T47D (cell line): ENCODE measurements around the gene EEF1AKMT3.
"Not testable (repeated sequence)": the region's sequence is repeated elsewhere in the genome, so short reads cannot be mapped to it uniquely, and the experiment has no call there.

Experiments used
- DNase-seq, 2 experiments: peaks; one replicate each; pipeline versions ENCODE4 v3.0.0 to v3.0.0-alpha.2; 2011 to 2012; ENCODE audit warnings: low read depth in 1 of 2, low spot score in 1 of 2
- JUND ChIP-seq: IDR thresholded peaks from 2 replicates; pipeline ENCODE4 v1.6.1; 2012; ENCODE audit warnings: low read depth
- in situ Hi-C: cut with HindIII; loops from 2 replicates; pipeline ENCODE4 v1.10.0; 2016; ENCODE audit warnings: low sequenced_read_pairs, low pct_unique_long_range_greater_than_20kb

EEF1AKMT3 gene

GRCh38 chr12:57765698-57766463 lies 6.5 kb upstream of the EEF1AKMT3 start:
- no peak for DNase-seq
- TF ChIP-seq JUND: no peak
- in situ Hi-C loops: no loop called here

DNA sequence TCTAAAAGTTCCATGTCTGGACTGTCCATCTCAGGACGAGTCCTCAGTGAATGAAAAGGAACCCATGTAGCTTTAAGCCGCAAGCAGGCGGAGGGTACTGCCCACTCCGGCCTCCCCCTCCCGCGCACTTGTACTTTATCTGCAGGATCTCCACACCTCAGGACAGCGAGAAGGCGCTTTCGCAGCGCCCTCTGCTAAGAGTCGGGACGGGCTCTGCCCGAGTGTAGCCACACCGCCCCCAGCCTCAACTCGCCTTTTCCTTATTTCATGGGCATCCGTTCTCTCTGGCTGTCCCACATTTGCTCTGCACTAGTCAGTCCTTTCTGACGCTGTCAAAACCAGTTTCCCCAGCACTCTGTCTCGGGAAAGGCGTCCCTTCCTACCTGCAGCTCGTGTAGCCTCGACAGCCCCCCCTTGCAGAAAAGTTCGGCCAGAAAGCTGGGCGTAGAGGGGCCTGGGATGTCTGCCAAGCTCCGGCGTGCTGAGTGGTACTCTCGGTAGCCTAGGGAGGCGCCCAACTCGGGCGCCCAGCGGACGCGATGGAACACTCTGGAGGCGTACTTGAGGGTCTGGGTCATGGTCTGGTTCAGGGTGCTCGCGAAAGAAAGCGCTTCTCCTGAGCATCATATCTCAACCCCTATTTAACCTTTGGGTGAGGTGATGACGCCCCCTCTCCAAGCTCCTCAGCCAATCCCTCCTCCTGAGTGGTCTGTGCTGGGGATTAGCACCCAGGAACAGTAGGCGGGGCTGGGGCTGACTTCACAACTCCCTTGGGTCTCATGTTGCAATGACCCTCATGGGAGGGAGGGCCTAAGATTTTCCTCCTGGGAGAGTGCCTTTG lies 5.7 kb upstream of the EEF1AKMT3 start, which contains the start of gene CYP27B1:
Gene CYP27B1 (minus strand): TSS at position 615 of the 841 bp plus-strand sequence. CDS start 37 bp downstream, at position 578.
- DNase-seq: peak in 1 of 2 experiments; percentile 72
- TF ChIP-seq JUND: no peak
- in situ Hi-C loops: no loop called here

DNA sequence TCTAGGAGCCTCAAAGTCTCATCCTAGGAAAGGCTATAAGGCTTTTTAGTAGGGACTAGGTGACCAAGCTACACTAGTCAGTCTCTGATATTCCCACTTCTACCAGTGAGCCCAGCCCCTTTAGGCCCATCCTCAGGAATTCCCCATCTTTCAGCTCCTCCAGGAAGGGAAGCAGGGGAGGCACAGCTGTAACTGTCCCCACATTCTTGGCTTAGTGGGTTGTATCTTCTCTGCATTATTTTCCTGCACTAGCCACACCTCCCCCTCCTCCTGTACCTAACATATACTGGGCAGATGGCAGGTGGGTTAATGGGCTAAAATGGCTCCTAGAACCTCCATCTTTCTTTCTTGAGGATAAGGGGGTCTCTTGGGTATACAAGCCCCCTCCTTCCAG lies 5.1 kb upstream of the EEF1AKMT3 start:
- DNase-seq: no peak
- TF ChIP-seq JUND: no peak
- in situ Hi-C loops: no loop called here

- no peak for TF ChIP-seq JUND
- no peak for DNase-seq
- in situ Hi-C loops: no loop called here
Measured at GRCh38 chr12:57767876-57768275, 4.5 kb upstream of the EEF1AKMT3 start.

DNA sequence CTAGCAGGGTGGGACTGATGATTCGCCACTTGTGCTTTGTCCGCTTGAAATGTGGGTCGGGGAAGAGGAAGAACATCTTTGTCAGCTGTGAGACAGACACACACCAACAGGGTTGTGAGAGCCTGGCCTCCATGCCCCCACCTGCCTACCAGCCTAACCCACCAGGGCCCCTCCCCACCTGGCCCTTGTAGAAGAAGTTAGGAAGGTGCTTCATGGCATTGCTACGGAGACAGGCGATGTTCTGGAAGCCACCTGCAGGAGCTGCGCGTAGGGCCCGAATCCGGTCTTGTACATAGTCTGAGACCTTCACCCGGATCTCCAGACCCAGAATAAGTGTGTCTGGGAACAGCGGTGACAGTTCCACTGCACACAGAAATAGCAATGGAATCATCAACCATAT lies 2.8 kb upstream of the EEF1AKMT3 start:
- in situ Hi-C loops: no loop called here
- TF ChIP-seq JUND: no peak
- no peak for DNase-seq

- in situ Hi-C loops: no loop called here
- no peak for TF ChIP-seq JUND
- no peak for DNase-seq
Measured at GRCh38 chr12:57770734-57771133, 1.7 kb upstream of the EEF1AKMT3 start.

- peak; percentile 90 to 96 for DNase-seq
- TF ChIP-seq JUND: no peak
- in situ Hi-C loops: no loop called here
Measured at GRCh38 chr12:57771236-57771872, 1.1 kb upstream of the EEF1AKMT3 start.

- in situ Hi-C loops: no loop called here
- no peak for TF ChIP-seq JUND
Measured at GRCh38 chr12:57771873-57772428, 463 bp upstream of the EEF1AKMT3 start, which contains the start of gene METTL1. TSS of gene METTL1 (minus strand) at chr12:57772105. CDS start at chr12:57772083, 22 bp downstream.

DNA sequence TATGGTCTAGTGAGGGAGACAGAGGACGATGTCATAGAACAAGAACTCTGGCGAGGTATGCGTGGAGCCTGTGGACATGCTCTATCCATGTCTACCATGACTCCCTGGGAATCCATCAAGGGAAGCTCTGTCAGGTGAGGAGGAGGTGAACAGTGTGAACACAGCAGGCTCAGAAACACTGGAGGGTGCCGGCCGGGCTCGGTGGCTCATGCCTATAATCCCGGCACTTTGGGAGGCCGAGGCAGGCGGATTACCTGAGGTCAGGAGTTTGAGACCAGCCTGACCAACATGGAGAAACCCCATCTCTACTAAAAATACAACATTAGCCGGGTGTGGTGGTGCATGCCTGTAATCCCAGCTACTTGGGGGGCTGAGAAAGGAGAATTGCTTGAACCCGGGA lies 2.2 kb downstream of the EEF1AKMT3 start:
- in situ Hi-C loops, DNase-seq: not testable (repeated sequence)

More at GRCh38 chr12:57771873-57772428, 463 bp upstream of the EEF1AKMT3 start, which contains the start of gene METTL1:
- peak; percentile 94 to 99 for DNase-seq

DNA sequence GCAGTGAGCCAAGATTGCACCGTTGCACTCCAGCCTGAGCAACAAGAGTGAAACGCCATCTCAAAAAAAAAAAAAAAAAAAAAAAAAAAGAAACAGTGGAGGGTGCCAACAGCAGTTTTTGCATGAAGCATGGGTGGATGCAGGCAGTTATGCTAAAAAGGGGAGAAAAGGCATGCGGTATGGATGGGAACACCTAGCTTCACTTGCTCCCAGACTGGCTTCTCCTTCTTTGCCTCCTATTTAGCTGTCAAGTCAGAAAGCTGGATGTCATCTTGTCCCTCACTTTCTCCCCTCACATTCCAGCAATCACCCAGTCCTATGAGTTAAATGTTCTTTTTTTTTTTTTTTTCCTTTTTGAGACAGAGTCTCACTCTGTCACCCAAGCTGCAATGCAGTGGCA lies 2.6 kb downstream of the EEF1AKMT3 start:
- no peak for DNase-seq
- no peak for TF ChIP-seq JUND
- in situ Hi-C loops: no loop called here

DNA sequence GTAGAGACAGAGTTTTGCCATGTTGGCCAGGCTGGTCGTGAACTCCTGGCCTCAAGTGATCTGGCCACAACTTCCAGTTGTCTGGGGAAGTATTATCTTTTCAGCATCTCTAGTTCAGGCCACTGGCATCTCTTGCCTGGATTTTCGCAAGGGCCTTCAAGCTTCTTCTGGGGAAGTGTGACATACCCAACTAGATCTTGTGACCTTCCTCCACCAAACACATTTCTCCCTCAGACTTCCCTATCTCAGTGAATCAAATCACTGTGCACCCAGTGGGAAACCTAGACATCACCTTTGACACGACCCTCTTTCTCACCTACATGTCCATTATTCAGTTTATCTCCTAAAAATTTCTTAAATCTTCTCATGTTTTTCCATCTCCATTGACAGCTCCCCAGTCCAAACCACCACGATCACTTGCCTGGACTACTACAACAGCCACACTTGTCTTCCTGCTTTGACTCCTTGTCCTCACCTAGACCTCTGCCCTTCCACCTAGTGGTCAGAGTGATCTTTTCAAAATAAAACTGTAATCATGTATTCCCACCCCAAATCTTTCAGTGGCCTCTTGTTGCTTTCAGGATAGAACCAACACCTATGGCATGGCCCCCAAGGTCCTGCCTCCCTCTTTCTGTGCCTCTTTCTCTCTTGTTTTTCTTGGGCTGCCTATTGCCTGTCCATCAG lies 3.3 kb downstream of the EEF1AKMT3 start:
- in situ Hi-C loops: no loop called here
- TF ChIP-seq JUND: no peak
- DNase-seq: no peak

- no peak for TF ChIP-seq JUND
- DNase-seq: no peak
- in situ Hi-C loops: no loop called here
Measured at GRCh38 chr12:57776247-57776587, 3.8 kb downstream of the EEF1AKMT3 start.
